SJSA1 (cell line): Measurements from ENCODE around the gene PRKACB. TPM values are rescaled to one million over a fixed set of nuclear protein-coding genes. Genes with fewer than 3 reads are reported as not detected.
A peak's percentile ranks its signal among the peaks of the same experiment; 100 is the strongest.
"Not testable (repeated sequence)": the region's sequence is repeated elsewhere in the genome, so short reads cannot be mapped to it uniquely, and the experiment has no call there.

Experiments used
- DNase-seq, 2 experiments: peaks; one replicate each; pipeline ENCODE4 v3.0.0-alpha.2; 2015 to 2020; ENCODE audit warnings: low spot score in 2 of 2, low read depth in 1 of 2
- H3K27ac ChIP-seq: fragments of 250-450 bp; sonication (Bioruptor Pico); 2 replicates; pipeline ENCODE4 v1.5.1; 2020; ENCODE audit warnings: mild to moderate bottlenecking, moderate library complexity
- H3K27me3 ChIP-seq: fragments of 250-450 bp; sonication (Bioruptor Pico); replicated peaks from 2 replicates; pipeline ENCODE4 v1.5.1; 2020; ENCODE audit warnings: mild to moderate bottlenecking, moderate library complexity
- H3K36me3 ChIP-seq: fragments of 250-450 bp; sonication (Bioruptor Pico); 2 replicates; pipeline ENCODE4 v1.5.1; 2020; ENCODE audit warnings: mild to moderate bottlenecking
- H3K4me1 ChIP-seq: fragments of 250-450 bp; sonication (Bioruptor Pico); replicated peaks from 2 replicates; pipeline ENCODE4 v1.6.1; 2021; ENCODE audit warnings: mild to moderate bottlenecking
- H3K4me3 ChIP-seq: fragments of 250-450 bp; sonication (Bioruptor Pico); 2 replicates; pipeline ENCODE4 v1.5.1; 2020; ENCODE audit warnings: mild to moderate bottlenecking
- H3K9me3 ChIP-seq: fragments of 250-450 bp; sonication (Bioruptor Pico); replicated peaks from 2 replicates; pipeline ENCODE4 v1.5.1; 2020; ENCODE audit warnings: mild to moderate bottlenecking
- total RNA-seq: library from RNA; depleted of rRNA; stranded (reverse); fragments of >200 nt; shearing (Covaris generic); gene quantifications from 2 replicates; pipeline ENCODE4 v1.2.3, GENCODE V29; 2014; rRNA removed

Gene PRKACB
- 48.7 and 51.7 TPM in 2 replicates for total RNA-seq

DNA sequence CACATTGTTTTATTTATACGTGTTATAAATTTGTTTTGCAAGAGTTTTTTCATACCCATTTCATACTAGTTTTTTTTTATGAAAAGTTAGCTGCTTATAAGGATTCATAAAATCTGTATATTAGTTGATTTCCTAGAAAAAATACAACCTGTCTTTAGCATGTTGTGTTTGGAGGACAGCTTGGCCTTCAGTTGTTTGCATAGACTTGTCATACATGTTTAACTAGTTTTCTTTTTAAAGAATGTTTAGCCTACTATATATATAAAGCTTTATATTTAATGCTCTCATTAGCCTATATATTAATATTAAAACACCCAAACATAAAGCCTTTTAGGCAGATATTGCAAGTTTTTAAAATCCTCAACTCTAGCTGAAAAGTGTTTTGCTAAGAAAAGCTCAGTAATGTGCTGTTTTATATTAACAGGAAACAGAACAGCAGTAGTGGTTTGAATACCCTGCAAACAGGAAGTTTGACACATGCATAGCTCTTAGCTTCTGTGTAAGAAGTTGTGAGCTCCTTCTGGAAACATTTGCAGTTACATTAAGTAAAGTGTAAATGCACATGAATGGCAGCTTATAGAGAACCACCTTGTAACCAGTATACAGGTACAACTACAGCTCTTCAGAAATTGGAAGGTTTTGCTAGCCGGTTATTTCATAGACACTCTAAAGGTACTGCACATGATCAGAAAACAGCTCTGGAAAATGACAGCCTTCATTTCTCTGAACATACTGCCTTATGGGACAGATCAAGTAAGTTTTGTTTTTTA, at the start of gene PRKACB:
Gene PRKACB, plus strand, starts transcription at position 476 of the 770 bp plus-strand sequence. Its CDS starts 91 bp downstream, at position 567.
- peak in 1 of 2 experiments; percentile 57 for DNase-seq
- no peaks in the 10 kb centered on the region for H3K27me3 ChIP-seq
- peak within 1 kb of the TSS; percentile 26 for H3K4me3 ChIP-seq
- H3K4me1 ChIP-seq, result peaks cover 28% of the 10 kb centered on the region
- no peaks in the 10 kb centered on the region for H3K36me3 ChIP-seq
- peak within 1 kb of the TSS; percentile 45 for H3K27ac ChIP-seq
- H3K9me3 ChIP-seq, result no peaks in the 10 kb centered on the region

DNA sequence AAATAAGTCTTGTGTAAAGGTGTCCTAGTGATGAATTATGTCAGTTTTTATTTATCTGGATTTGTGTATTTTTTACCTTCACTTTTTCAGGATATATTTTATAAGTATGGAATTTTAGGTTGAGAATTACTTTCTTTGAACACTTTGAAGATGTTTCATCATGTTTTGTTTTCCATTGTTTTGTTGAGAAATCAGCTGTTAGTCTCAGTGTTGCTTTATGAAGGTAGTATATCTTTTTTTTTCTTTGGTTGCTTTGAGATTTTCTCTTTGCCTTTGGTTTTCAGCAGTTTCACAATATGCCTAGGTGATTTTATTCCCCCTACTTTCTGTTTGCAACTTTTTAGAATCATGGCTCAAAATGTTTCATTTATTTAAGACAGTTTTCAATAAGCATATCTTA, 48.8 kb upstream of the PRKACB start:
- peaks cover 8% of the 10 kb centered on the region for H3K4me1 ChIP-seq
- H3K4me3 ChIP-seq, result no peak overlapping the region
- no peak for DNase-seq
- no peak overlapping the region for H3K27ac ChIP-seq
- no peaks in the 10 kb centered on the region for H3K27me3 ChIP-seq
- H3K36me3 ChIP-seq, result no peaks in the 10 kb centered on the region
- H3K9me3 ChIP-seq, result no peaks in the 10 kb centered on the region; the same call in 1 of the 2 replicates

DNA sequence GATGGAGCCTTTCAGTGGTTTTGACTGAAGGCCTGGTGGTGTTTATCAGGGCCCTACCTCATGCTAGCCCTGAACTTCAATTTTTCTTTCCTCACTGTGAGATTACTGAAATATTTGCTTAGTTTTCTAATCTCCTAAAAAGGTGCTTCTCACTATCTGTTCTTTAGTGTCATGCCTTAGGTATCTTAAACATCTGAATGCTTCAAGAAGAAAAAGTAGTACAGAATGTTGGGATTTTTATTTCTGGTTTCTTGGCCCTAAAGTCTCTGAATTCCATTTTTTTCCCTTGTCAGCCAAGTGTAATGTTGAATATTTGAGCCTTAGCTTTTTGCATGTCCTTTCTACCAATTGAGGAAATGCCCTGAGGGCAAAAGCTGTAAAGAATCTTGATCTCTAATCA, 47.9 kb upstream of the PRKACB start:
- H3K9me3 ChIP-seq, result no peaks in the 10 kb centered on the region; the same call in 1 of the 2 replicates
- H3K4me3 ChIP-seq, result no peak overlapping the region
- H3K4me1 ChIP-seq, result no peaks in the 10 kb centered on the region; the same call in 1 of the 2 replicates
- no peaks in the 10 kb centered on the region for H3K27me3 ChIP-seq
- no peaks in the 10 kb centered on the region for H3K36me3 ChIP-seq
- no peak for DNase-seq
- H3K27ac ChIP-seq, result no peak overlapping the region

DNA sequence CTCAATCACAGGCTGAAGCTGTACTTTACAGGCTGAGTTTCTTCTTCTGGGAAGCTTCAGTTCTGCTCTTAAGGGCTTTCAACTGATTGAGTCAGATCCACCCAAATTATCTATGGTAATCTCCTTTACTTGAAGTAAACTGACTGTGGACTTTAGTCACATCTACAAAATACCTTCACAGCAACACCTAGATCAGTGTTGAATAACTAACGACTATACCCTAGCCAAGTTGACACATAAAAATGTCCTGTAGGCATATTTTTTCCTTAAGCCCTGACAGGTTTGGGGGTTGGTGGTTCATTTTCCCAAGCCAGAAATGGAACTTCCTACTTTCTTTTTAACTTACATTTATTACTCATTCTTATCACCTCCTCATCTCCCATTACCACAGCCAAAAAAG, 42.9 kb upstream of the PRKACB start:
- Histone ChIP-seq H3K4me1 (peaks cover 20% of the 10 kb centered on the region), H3K36me3 (no peaks in the 10 kb centered on the region), H3K9me3 (no peaks in the 10 kb centered on the region), H3K27ac (no peak overlapping the region), H3K27me3 (no peaks in the 10 kb centered on the region), H3K4me3 (no peak overlapping the region)
- no peak for DNase-seq

DNA sequence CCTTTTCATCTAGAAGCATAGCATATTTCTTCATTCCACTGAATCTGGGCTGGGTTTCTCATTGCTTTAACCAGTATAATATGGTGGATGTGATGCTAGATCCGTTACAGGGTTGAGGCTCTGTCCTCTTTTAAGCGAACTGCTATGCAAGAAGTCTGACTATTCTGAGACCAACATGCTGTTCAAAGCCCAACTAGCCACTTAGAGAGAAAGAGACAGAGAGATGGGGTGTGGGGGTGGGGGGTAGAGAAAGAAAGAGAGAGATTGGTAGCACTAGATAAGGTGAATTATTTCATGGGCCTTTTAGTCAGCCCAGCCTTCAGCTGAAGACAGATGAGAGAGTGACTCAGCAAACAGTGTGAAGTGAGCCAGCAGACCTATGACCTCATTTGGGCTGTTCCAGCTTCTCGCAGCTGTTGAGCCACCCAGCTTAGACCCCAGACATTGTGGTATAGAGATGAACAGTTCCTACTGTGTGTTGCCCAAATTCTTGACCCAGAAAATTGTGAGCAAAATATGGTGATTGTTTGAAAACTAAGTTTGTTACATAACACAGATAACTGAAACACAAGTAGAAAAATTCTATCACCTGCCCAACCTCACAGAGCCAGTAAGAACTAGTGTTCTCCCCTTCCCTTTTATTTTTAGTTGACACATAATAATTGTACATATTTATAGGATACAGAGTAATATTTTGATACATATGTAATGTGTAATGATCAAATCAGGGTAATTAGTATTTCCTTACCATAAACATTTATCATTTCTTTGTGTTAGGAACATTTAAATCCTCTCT, 40.7 kb upstream of the PRKACB start:
- Histone ChIP-seq H3K4me1 (peaks cover 37% of the 10 kb centered on the region), H3K36me3 (no peaks in the 10 kb centered on the region), H3K4me3 (no peak overlapping the region), H3K27me3 (no peaks in the 10 kb centered on the region), H3K27ac (peak overlapping the region; percentile 65), H3K9me3 (no peaks in the 10 kb centered on the region; the same call in 1 of the 2 replicates)
- peak; percentile 62 to 67 for DNase-seq

DNA sequence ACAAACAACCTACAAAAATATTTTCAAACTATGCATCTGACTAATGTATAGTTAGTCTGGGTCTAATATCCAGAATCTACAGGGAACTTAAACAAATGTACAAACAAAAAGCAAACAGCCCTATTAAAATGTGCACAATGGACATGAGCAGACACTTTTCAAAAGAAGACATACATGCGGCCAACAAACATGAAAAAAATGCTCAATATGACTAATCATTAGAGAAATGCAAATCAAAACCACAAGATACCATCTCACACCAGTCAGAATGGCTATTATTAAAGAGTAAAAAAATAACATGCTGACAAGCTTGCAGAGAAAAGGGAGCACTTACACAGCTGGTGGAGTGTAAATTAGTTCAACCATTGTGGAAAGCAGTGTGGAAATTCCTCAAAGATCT, 36.5 kb upstream of the PRKACB start:
- H3K27me3 ChIP-seq, H3K4me3 ChIP-seq, H3K9me3 ChIP-seq, H3K36me3 ChIP-seq: not testable (repeated sequence)
- peaks cover 37% of the 10 kb centered on the region for H3K4me1 ChIP-seq
- DNase-seq, result peak in 1 of 2 experiments; percentile 78
- H3K27ac ChIP-seq, result peak overlapping the region; percentile 64

DNA sequence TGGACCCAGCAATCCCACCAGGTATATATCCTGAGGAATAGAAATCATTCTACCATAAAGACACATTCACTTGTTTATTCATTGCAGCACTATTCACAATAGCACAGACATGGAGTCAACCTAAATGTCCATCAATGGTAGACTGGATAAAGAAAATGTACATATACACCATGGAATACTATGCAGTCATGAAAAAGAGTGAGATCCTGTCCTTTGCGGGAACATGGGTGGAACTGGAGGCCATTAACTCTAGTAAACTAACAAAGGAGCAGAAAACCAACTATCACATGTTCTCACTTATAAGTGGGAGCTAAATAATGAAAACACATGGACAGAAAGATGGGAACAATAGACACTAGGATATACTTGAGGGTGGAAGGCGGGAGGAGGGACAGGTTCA, 36.1 kb upstream of the PRKACB start:
- Histone ChIP-seq H3K27me3 (no peaks in the 10 kb centered on the region), H3K27ac (peak overlapping the region; percentile 64), H3K9me3 (no peaks in the 10 kb centered on the region; the same call in 1 of the 2 replicates), H3K4me1 (peaks cover 33% of the 10 kb centered on the region), H3K36me3 (no peaks in the 10 kb centered on the region), H3K4me3 (no peak overlapping the region)
- DNase-seq, result no peak

DNA sequence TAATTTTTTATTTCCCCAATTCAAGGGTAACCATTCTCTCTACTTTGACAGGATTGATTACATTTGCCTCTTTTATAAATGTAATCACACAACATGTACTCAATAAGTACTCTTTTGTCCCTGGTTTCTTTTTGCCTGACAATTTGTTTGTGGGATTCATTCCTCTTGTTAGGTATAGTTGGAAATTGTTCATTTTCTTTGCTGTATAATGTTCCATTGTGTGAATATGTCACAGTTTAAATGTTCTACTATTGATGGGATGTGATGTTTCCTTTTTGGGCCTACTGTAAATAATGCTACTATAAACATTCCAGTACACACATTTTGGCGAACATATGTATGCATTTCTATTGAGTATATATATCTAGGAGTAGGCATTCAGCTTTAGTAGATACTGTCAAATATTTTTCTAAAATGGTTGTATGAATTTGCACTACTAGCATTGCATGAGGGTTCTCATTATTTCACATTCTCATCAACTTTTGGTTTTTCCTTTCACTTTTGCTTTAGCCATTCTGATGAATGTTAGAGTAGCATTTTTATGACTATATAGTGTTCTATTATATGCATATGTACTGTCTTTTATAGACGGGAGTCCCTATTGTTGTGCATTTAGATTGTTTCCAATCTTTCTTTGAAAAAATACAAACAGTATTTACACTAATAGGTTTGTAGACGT, 35.0 kb upstream of the PRKACB start:
- Histone ChIP-seq H3K27ac (no peak overlapping the region), H3K27me3 (no peaks in the 10 kb centered on the region), H3K9me3 (no peaks in the 10 kb centered on the region; the same call in 1 of the 2 replicates), H3K4me1 (peaks cover 22% of the 10 kb centered on the region), H3K4me3 (no peak overlapping the region), H3K36me3 (no peaks in the 10 kb centered on the region)
- no peak for DNase-seq

DNA sequence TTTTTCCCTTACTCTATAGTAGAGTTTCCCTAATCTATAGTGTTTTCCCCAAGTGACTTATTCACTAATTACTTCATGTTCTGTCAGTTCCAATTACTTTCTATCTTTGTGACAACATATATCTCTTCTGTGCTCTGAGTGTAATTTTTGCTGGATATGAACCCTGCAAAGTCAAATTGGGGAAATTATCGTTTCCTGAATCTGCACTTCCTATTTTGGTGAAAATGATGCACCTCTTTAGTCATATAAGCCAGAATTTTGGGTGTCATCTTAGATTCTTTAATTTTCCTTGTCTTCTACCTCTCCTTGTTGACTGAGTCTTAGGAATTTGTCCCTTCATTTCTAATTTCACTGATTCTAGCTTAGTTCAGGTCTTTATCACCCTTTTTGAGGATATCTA, 33.4 kb upstream of the PRKACB start:
- H3K4me3 ChIP-seq, result no peak overlapping the region
- peaks cover 17% of the 10 kb centered on the region for H3K4me1 ChIP-seq
- H3K9me3 ChIP-seq, result no peaks in the 10 kb centered on the region; the same call in 1 of the 2 replicates
- H3K36me3 ChIP-seq, result no peaks in the 10 kb centered on the region
- no peaks in the 10 kb centered on the region for H3K27me3 ChIP-seq
- no peak overlapping the region for H3K27ac ChIP-seq
- DNase-seq, result no peak

DNA sequence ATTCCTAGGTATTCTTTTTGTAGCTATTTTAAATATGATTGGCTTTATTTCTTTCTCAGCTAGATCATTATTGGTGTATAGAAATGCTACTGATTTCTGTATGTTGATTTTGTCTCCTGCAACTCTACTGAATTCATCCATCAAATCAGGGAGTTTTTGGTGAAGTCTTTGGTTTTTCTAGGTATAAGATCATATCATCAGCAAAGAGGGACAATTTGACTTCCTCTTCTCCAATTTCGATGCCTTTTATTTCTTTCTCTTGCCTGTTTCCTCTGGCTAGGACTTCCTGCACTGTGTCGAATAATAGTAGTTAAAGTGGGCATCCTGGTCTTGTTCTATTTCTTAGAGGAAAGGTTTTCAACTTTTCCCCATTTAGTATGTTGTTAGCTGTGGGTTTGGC, 27.5 kb upstream of the PRKACB start:
- no peaks in the 10 kb centered on the region for H3K4me1 ChIP-seq
- no peak for DNase-seq
- no peak overlapping the region for H3K27ac ChIP-seq
- H3K27me3 ChIP-seq, result no peaks in the 10 kb centered on the region
- H3K36me3 ChIP-seq, result no peaks in the 10 kb centered on the region
- no peak overlapping the region for H3K4me3 ChIP-seq
- H3K9me3 ChIP-seq, result no peaks in the 10 kb centered on the region

DNA sequence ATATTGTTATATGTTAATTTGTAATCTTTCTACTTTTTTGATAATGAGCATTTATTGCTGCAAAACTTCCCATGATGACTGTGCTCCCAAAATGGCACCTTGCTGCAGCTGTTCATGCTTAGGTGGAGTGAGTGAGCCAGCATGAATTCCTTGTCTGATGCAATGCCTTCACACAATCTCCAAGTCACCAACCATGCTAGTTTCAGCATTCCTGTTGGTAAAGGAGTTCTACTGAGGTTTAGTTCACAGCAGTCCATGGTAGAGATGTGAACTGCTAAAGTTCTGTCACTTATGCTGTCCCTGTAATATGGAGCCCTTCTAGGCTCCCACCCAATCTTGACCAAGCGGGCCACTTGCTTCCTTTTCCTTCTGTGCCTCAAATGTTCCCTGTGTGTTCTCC, 26.2 kb upstream of the PRKACB start:
- DNase-seq, result no peak
- Histone ChIP-seq H3K36me3 (no peaks in the 10 kb centered on the region), H3K27ac (no peak overlapping the region)

DNA sequence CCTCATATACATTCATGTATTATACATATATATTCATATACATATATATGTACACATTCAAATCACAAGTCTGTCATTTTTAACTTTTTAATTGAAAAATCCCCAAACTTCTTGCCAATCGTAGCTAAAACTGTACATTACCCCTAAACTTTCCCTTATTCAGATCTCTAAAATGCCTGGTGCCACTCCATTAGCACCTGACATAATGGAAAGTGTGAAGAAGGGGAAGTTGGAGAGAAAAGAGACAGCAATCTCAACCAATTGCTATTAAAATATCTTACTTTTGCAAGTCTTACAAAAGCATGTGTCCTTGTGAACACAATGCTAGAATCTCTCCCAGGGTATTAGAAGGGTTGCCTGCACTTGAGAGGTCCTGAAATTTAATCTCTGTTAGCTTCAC, 22.7 kb upstream of the PRKACB start:
- Histone ChIP-seq H3K27ac (no peak overlapping the region), H3K36me3 (no peaks in the 10 kb centered on the region), H3K9me3 (no peaks in the 10 kb centered on the region), H3K4me1 (no peaks in the 10 kb centered on the region), H3K27me3 (no peaks in the 10 kb centered on the region), H3K4me3 (no peak overlapping the region)
- DNase-seq, result no peak

More for the DNA sequence above, 26.2 kb upstream of the PRKACB start:
- H3K27me3 ChIP-seq, result no peaks in the 10 kb centered on the region
- H3K4me3 ChIP-seq, result no peak overlapping the region
- H3K9me3 ChIP-seq, result no peaks in the 10 kb centered on the region
- H3K4me1 ChIP-seq, result no peaks in the 10 kb centered on the region

DNA sequence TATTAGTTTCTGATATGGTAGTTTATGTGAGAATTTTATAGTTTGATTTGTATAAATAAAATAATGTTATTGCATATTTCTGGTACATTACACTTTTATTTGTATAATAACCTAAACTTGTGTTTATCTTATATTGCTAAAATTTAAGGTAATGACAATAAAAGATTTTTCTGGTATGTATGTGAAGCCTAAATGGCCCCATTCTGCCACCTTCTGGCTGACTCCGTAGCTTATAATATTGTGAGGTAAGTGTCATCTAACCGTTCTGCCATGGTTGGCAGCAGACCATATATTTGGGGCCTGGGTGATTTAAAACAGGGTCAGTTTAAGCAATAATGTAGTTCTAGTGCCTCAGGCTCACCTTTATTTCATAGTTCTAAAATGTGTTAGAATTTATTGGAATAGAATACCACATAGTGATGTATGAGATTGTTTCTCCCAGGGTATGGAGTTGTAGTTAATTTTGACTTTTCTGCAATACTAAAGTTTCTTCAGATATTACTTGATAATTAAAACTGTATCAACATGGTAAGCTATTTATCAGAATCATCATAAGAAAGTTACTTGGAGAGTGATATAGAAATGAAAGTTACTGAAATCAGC, 21.2 kb upstream of the PRKACB start:
- Histone ChIP-seq H3K4me1 (no peaks in the 10 kb centered on the region), H3K27me3 (no peaks in the 10 kb centered on the region), H3K4me3 (no peak overlapping the region), H3K27ac (no peak overlapping the region), H3K9me3 (no peaks in the 10 kb centered on the region), H3K36me3 (no peaks in the 10 kb centered on the region)
- DNase-seq, result peak; percentile 30 to 48
